Upper lobe of left lung (tissue), 6 donors: ENCODE data around the gene MAGI2. TPM values are rescaled to one million over a fixed set of nuclear protein-coding genes. Genes with fewer than 3 reads are reported as not detected.
A peak's percentile ranks its signal among the peaks of the same experiment; 100 is the strongest.

Source experiments
- ATAC-seq, 2 donors: fragments of 200-7000 bp; cut with Tn5 transposase; one replicate each; pipeline ENCODE4 v1.9.1; 2022; ENCODE audit warnings: mild to moderate bottlenecking in 2 of 2, moderate library complexity in 2 of 2; ENCODE audit not compliant: low FRiP score in 2 of 2
- DNase-seq, 2 donors: peaks; one replicate each; pipeline ENCODE4 v3.0.0-alpha.2; 2019 to 2020
- H3K27ac ChIP-seq, 4 donors: fragments of 200-600 bp; sonication (generic); one replicate each; pipeline ENCODE4 v1.5.1; 2016 to 2019
- H3K27me3 ChIP-seq, 4 donors: fragments of 200-600 bp; sonication (generic); one replicate each; pipeline ENCODE4 v1.5.1; 2017 to 2019
- H3K36me3 ChIP-seq, 4 donors: fragments of 200-600 bp; sonication (generic); one replicate each; pipeline ENCODE4 v1.5.1; 2016 to 2019
- H3K4me1 ChIP-seq, 4 donors: fragments of 200-600 bp; sonication (generic); one replicate each; pipeline ENCODE4 v1.5.1; 2018 to 2019
- H3K4me3 ChIP-seq, 4 donors: fragments of 200-600 bp; sonication (generic); one replicate each; pipeline ENCODE4 v1.5.1; 2017 to 2019; ENCODE audit warnings: mild to moderate bottlenecking in 2 of 4, moderate library complexity in 1 of 4
- H3K9me3 ChIP-seq, 4 donors: fragments of 200-600 bp; sonication (generic); one replicate each; pipeline ENCODE4 v1.5.1; 2018 to 2019
- CTCF ChIP-seq, 6 experiments: fragments of 450-650 bp in 4 of 6; fragments of 200-600 bp in 2 of 6; sonication (generic) in 2 of 6; IDR thresholded peaks; one replicate each; pipeline ENCODE4 v1.5.1; 2016 to 2019; ENCODE audit warnings: antibody characterized with exemption in 6 of 6
- EP300 ChIP-seq, 4 donors: sonication (generic); formaldehyde crosslinking; IDR thresholded peaks; one replicate each; pipeline ENCODE4 v1.5.1; 2017; ENCODE audit warnings: antibody characterized with exemption in 4 of 4, control low read depth in 2 of 4
- POLR2A ChIP-seq, 4 donors: fragments of 450-650 bp; IDR thresholded peaks; one replicate each; pipeline ENCODE4 v1.5.1; 2016 to 2017; ENCODE audit warnings: antibody characterized with exemption in 4 of 4, mild to moderate bottlenecking in 2 of 4
- POLR2AphosphoS5 ChIP-seq, 2 donors: sonication (generic); formaldehyde crosslinking; IDR thresholded peaks; one replicate each; pipeline ENCODE4 v1.5.1; 2017; ENCODE audit warnings: antibody characterized with exemption in 2 of 2
- WGBS, 2 donors: methylation state at CpG; one replicate each; pipeline ENCODE4 v1.1.5; 2017 to 2018; 5-methylcytosine and 5-hydroxymethylcytosine counted together
- total RNA-seq, 6 donors: library from RNA; depleted of rRNA in 4 of 6; stranded (reverse); fragments of >200 nt in 4 of 6; gene quantifications; one replicate each; pipeline versions ENCODE4 v1.1.0 to v1.2.1, GENCODE V29; 2016 to 2021
- donor health status: DM: no; HTN: no; CAD: no; lungs with moderate emphysema.
- donor health status: DM: no; HTN: yes; CAD: no; lungs with severe emphysema.

The MAGI2 gene
- total RNA-seq, 6 donors from 2014 or later = 7.9 to 84.9 (median 11.8) TPM

- peak in 1 of 2 donors; percentile 46 for DNase-seq
- 82 to 88% methylated on average over 11 of the region's 11 CpGs for WGBS, 2 donors
These were observed 1318.7 kb downstream of the MAGI2 start for GRCh38 chr7:78134774-78135173.

DNA sequence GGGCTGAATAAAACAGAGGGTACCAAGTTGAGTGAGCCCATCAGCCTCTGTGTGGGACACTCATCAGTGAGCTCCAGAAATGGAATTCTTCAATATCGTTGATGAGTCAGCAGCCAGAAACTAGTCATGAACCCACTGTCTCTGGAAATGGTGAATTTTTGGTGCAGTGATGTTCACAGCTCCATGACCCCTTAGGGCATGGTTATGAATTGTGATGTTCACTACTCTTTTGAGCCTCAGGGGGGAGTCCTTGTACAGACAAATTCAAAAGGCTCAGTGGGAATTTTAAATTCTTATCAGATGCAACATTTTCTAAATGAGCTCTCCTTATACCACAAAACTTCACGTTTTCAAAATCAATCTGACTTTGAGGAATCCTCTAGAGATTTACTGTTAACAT, 1319.2 kb downstream of the MAGI2 start:
- no peak for ATAC-seq
- WGBS, 2 donors = 44 to 50% methylated on average over 2 of the region's 2 CpGs

More at GRCh38 chr7:78134774-78135173, 1318.7 kb downstream of the MAGI2 start:
- H3K9me3 ChIP-seq = no peaks in the 10 kb centered on the region
- H3K4me3 ChIP-seq = no peak overlapping the region
- no peak overlapping the region for H3K27ac ChIP-seq
- no peaks in the 10 kb centered on the region for H3K27me3 ChIP-seq
- no peaks in the 10 kb centered on the region for H3K4me1 ChIP-seq
- TF ChIP-seq POLR2AphosphoS5 (IDR thresholded peaks at IDR 0.05) = no peak
- no peak for TF ChIP-seq CTCF (IDR thresholded peaks at IDR 0.05)
- TF ChIP-seq EP300 (IDR thresholded peaks at IDR 0.05) = no peak
- no peak for TF ChIP-seq POLR2A (IDR thresholded peaks at IDR 0.05)
- no peaks in the 10 kb centered on the region for H3K36me3 ChIP-seq
- peak in 1 of 2 donors; percentile 34 for ATAC-seq

GRCh38 chr7:78130446-78131215, 1322.8 kb downstream of the MAGI2 start:
- no peaks in the 10 kb centered on the region for H3K27me3 ChIP-seq
- H3K9me3 ChIP-seq = no peaks in the 10 kb centered on the region
- no peak for ATAC-seq
- TF ChIP-seq CTCF (IDR thresholded peaks at IDR 0.05) (no peak), POLR2A (IDR thresholded peaks at IDR 0.05) (no peak), EP300 (IDR thresholded peaks at IDR 0.05) (no peak), POLR2AphosphoS5 (IDR thresholded peaks at IDR 0.05) (no peak)
- 56 to 59% methylated on average over 5 of the region's 5 CpGs for WGBS, 2 donors
- DNase-seq = peak in 1 of 2 donors; percentile 67
- no peak overlapping the region for H3K27ac ChIP-seq
- no peaks in the 10 kb centered on the region for H3K36me3 ChIP-seq
- H3K4me3 ChIP-seq = no peak overlapping the region
- no peaks in the 10 kb centered on the region for H3K4me1 ChIP-seq

More for the DNA sequence above, 1319.2 kb downstream of the MAGI2 start:
- Histone ChIP-seq H3K27ac (no peak overlapping the region), H3K9me3 (no peaks in the 10 kb centered on the region), H3K27me3 (no peaks in the 10 kb centered on the region), H3K4me1 (no peaks in the 10 kb centered on the region), H3K36me3 (no peaks in the 10 kb centered on the region), H3K4me3 (no peak overlapping the region)
- no peak for DNase-seq
- TF ChIP-seq POLR2A (IDR thresholded peaks at IDR 0.05) (no peak), POLR2AphosphoS5 (IDR thresholded peaks at IDR 0.05) (no peak), CTCF (IDR thresholded peaks at IDR 0.05) (peak in 3 of 6 experiments; percentile 20 to 48 (median 32)), EP300 (IDR thresholded peaks at IDR 0.05) (no peak)

GRCh38 chr7:78129865-78130264, 1323.6 kb downstream of the MAGI2 start:
- Histone ChIP-seq H3K4me1 (no peaks in the 10 kb centered on the region), H3K9me3 (no peaks in the 10 kb centered on the region), H3K27ac (no peak overlapping the region), H3K27me3 (no peaks in the 10 kb centered on the region), H3K36me3 (no peaks in the 10 kb centered on the region), H3K4me3 (no peak overlapping the region)
- DNase-seq (no peak), ATAC-seq (no peak)
- WGBS, 2 donors = 88 to 95% methylated on average over 4 of the region's 4 CpGs
- TF ChIP-seq POLR2A (IDR thresholded peaks at IDR 0.05) (no peak), CTCF (IDR thresholded peaks at IDR 0.05) (no peak), EP300 (IDR thresholded peaks at IDR 0.05) (no peak), POLR2AphosphoS5 (IDR thresholded peaks at IDR 0.05) (no peak)

DNA sequence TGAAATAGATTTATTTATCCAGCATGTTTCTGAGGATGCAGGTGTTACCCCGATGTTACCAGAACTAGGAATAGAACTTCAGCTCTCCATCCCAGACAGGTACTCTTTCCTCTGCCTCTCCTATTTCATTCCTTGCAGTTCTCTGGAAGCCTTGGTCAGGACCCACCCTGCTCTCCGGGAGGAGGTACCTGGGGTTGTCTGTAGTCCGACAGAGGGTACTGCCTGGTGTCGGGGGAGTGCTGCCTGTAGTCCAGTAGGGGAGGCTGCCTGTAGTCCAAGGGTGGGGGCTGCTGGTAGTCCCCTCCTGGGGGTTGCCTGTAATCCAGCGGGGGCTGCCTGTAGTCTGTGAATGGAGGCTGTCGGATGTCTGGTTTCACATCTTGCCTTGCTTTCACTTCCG, 1326.5 kb downstream of the MAGI2 start:
- ATAC-seq = no peak

More for the DNA sequence above, 1326.5 kb downstream of the MAGI2 start:
- TF ChIP-seq CTCF (IDR thresholded peaks at IDR 0.05) (no peak), POLR2AphosphoS5 (IDR thresholded peaks at IDR 0.05) (no peak), EP300 (IDR thresholded peaks at IDR 0.05) (no peak), POLR2A (IDR thresholded peaks at IDR 0.05) (no peak)
- no peak overlapping the region for H3K4me3 ChIP-seq
- H3K4me1 ChIP-seq = no peaks in the 10 kb centered on the region
- H3K36me3 ChIP-seq = no peaks in the 10 kb centered on the region
- H3K27ac ChIP-seq = no peak overlapping the region
- H3K27me3 ChIP-seq = no peaks in the 10 kb centered on the region
- WGBS, 2 donors = 75 to 91% methylated on average over 7 of the region's 7 CpGs
- no peaks in the 10 kb centered on the region for H3K9me3 ChIP-seq
- DNase-seq = no peak
